Fibroblast of skin of left biceps (primary cell): Measurements from ENCODE around the gene CCDC180.
"Not testable (repeated sequence)": the region's sequence is repeated elsewhere in the genome, so short reads cannot be mapped to it uniquely, and the experiment has no call there.

ENCODE experiments used
- DNase-seq, 2 experiments: peaks; one replicate each; pipeline ENCODE4 v3.0.0-alpha.2; 2013; ENCODE audit warnings: low read depth in 2 of 2

CCDC180 gene

DNA sequence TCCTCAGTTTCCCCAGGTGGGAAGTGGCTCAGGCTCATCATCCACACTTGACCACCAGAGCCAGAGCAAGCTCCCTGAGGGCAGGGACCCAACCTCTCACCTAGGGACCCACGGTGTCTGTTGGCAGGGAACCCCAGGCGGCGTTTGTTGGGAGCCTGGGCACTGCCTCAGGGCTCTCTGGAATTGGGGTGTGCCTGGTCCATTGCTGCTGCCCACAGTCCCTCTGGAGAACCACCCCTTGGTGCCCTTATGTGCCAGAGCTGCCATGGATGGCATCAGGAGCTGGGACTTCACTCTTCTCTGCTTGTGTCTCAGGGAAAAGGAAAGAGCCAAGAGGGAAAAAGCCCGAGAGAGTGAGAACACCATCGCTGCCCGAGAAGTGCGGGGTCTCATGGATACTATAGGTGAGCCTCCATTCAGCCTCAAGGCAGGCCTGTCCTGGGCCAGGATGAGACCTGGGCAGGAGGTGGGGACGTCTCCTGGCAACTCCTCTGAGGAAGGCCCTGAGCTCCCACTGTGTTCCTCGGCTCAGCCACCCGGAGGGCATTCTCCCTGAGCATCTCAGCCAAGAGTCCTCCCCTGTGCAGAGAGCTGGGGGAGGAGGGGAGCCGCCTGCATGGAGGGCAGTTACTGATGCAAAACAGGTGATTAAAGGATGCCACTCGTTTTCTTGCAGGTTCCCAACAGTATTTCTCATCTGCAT lies 4.5 kb downstream of the CCDC180 start:
- DNase-seq = no peak

- no peak for DNase-seq
Measured at GRCh38 chr9:97312556-97312955, 5.1 kb downstream of the CCDC180 start.

DNA sequence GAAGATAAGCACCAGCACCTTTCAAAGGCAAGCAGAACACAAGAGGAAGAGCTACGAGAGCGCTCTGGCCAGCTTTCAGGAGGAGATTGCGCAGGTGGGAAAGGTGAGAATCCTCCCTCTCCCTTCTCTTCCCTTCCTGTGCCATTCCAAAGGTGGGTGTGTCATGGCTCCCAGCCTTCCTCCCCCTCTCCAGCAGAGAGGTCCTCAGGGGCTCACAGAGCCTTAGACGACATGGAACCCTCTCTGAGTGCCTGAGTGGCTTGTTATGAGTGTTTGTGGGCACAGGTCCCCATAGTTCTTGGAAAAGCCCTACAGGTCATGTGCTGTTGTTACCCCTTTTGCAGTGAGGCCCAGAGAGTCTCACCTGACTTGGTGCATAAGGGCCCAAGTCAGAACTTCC lies 5.8 kb downstream of the CCDC180 start:
- no peak for DNase-seq

- no peak for DNase-seq
Measured at GRCh38 chr9:97313746-97314145, 6.3 kb downstream of the CCDC180 start.

DNA sequence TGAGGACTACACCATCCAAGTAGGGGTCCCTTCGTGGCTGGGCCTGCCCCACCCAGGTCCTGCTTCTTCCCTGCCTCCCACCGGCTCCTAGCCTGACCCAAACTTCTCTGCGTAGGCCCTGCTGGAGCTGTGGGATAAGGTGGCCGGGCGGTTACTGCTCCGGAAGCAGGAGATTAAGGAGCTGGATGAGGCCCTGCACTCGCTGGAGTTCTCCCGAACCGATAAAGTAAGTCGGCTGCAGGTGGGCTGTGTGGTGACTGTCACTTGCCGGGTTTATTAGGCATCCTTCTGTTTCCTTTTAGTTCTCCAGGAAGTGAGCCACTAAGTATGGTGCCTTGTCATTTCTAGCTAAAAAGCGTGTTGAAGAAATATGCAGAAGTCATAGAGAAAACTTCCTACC lies 7.0 kb downstream of the CCDC180 start:
- no peak for DNase-seq

DNA sequence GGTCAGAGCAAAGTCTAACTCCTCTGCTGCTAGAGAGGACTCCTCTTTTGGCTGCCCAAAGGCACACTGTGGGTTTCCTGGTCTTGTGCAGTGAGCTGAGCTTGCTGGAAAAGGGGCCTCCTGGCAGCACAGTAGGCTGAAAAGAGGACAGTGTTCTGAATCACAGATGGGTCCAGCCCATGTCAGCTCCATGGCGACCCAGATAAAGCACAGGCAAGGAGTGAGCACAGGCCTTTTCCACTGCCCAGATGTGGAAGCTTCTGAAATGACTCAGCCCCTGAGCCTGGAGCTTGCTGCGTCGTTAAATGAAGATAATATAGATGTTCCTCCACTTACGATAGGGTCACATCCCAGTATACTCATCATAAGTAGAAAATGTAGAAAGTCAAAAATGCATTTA lies 8.1 kb downstream of the CCDC180 start:
- DNase-seq = no peak

DNA sequence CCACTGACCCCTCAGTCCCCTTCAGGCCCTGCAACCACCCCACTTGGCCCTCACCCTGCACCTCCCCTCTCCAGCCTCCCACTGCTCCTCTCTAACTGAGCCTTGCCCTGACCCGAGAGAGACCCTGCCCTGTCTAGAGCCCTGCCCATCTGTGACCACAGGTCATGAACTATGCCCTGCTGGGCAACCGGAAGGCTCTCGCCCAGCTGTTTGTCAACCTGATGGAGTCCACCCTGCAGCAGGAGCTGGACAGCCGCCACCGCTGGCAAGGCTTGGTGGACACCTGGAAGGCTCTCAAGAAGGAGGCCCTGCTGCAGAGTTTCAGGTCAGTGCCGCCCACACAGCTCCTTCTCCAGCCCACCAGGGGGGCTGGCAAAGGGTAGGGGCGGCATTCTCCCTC lies 9.4 kb downstream of the CCDC180 start:
- no peak for DNase-seq

DNA sequence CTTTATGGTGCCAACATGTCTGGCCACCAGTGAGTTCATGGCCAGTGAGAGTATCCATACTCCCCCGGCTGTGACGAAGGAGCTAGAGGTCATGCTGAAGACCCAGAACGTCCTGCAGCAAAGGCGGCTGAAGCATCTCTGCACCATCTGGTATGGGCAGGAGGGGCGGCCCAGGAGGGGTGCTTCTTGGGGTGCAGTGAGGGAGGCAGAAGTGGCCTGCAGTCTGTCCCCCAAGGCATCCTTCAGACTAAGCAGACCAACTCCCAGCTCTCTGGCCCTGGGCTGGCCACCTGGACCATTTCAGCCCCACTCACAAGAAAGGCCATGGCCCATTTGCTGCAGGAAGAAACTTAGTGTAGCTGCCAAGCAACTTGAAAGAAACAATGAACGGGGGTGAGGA lies 11.0 kb downstream of the CCDC180 start:
- no peak for DNase-seq

DNA sequence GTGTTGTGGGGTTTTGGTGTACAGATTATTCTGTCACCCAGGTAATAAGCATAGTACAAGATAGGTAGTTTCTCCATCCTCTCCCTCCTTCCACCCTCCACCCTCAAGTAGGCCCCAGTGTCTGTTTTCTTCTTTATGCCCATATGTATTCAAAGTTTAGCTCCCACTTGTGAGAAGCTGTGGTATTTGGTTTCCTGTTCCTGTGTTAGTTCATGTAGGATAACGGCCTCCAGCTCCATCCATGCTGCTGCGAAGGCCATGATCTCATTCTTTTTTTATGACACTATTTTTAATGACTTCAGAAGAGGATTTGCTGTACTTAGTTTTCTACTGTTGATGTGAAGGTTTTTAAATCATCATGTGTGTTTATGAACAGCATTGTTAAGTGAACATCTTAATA lies 11.9 kb downstream of the CCDC180 start:
- no peak for DNase-seq

GRCh38 chr9:97320080-97320642 lies 12.7 kb downstream of the CCDC180 start:
- DNase-seq = no peak

- no peak for DNase-seq
Measured at GRCh38 chr9:97321251-97321650, 13.8 kb downstream of the CCDC180 start.

DNA sequence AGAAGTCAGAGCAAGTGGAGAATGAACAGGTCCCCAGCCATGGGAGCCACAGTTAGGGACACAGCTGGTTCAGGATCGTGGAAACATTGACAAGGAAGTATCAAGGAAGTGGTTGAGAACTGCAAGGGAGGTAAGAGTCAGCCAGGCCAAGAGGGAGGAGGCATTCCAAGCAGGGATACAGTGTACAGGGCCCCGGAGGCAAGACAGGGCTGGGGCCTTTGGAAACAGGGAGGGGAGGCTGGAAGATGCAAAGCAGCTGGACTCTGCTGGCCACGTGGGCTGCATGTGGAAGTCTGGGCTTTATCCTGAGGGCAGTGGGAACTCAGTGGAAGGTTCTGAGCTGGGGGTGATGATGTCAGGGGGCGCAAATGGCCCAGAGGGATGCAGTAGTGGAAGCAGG lies 14.2 kb downstream of the CCDC180 start:
- no peak for DNase-seq

DNA sequence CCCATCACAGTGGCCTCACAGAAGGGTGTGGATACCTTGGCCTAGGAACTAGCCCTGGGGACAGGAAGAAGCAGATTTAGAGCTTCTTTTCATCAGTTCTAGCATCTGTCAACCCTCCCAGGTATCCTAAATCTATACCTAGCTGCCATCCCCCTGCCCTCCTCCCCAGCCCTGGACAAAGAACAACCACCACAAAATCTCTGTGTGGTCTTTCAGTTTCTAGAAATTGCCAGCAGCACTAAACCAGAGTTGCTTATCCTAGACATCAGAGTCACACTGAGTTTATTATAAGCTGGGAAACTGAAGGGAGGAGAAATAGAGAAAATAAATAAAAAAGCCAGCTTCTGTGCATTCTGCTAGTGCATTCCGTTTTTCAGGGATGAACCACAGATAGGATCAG lies 14.6 kb downstream of the CCDC180 start:
- no peak for DNase-seq

DNA sequence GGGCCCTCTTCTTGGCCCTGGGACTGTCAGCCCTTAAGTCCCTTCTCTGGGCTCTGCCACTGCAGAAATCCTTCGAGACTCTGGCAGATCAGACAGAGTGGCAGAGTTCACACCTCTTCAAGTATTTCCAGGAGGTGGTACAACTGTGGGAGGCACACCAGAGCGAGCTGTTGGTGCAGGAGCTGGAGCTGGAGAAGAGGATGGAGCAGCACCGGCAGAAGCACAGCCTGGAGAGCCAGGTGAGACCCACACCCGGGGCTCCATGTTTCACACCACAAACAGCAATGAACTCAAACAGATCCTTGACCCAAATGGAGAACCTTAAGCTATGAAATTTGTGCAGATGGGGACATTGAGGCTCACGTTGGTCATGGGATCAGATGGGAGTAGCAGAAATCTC lies 17.5 kb downstream of the CCDC180 start:
- DNase-seq = no peak

- DNase-seq = no peak
Measured at GRCh38 chr9:97327562-97327961, 20.1 kb downstream of the CCDC180 start.

- DNase-seq = no peak
Measured at GRCh38 chr9:97332993-97333392, 25.5 kb downstream of the CCDC180 start.

- DNase-seq = not testable (repeated sequence)
Measured at GRCh38 chr9:97335622-97336021, 28.2 kb downstream of the CCDC180 start.

DNA sequence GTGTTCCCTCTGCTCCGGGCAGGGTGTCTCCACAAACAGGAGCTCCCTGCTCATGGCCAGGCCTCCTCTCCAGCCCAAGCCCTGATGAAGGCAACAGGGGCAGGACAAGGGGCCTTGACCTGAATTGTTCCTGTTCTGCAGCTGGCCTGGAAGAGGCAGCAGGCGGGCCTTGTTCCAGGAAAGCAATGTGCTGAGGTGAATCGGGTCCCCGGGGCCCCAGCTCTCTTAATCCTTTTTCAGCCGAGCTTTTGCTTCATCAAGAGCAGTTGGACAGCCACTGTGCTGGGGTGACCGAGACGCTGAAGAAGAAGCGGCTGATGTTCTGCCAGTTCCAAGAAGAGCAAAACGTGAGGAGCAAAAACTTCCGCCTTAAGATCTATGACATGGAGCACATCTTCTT lies 41.4 kb downstream of the CCDC180 start:
- DNase-seq = no peak

DNA sequence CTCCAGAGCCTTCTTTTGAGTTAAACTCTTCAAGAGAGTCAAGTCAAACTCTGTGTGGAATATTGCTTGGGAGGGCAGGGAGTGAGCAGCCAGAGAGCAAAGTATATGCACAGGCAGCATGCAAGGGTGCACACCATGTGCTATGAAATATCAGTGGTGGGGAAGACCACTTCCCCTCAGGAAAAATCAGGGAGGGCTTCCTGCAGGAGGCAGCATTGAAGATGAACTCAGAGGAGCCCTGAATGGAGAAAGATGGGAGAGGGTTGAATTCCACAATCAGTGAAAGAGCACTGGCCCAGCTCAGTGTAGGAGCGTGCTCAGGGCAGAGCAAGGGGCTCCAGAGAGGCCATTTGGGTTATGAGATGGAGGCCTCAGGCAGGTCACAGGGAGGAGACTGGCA lies 41.9 kb downstream of the CCDC180 start:
- no peak for DNase-seq

GRCh38 chr9:97354637-97355036 lies 47.2 kb downstream of the CCDC180 start:
- no peak for DNase-seq

DNA sequence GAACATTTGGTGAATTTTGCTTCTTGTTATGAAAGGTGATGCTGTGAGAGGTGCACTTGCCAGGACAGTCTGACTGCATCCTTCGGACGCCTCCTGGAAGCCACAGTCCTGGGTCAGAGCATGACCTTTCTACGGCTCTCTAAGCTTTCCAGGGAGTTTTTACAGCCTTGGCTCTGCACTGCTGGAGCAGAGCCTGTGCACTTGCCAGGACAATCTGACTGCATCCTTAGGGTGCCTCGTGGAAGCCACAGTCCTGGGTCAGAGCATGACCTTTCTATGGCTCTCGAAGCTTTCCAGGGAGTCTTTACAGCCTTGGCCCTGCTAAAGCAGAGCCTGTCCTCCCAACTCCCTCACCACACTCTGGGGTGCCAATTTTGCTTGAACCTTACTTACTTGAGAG lies 49.6 kb downstream of the CCDC180 start:
- DNase-seq = no peak
